Neural progenitor cell (in vitro differentiated cells): ENCODE measurements around the gene USP34. TPM values are rescaled to one million over a fixed set of nuclear protein-coding genes. Genes with fewer than 3 reads are reported as not detected.

Source experiments
- DNase-seq: peaks from one replicate; pipeline ENCODE4 v3.0.0-alpha.2; 2016; ENCODE audit warnings: low spot score
- H2AFZ ChIP-seq: fragments of 200-600 bp; sonication (generic); replicated peaks from 2 replicates; pipeline ENCODE4 v1.6.1; 2016; ENCODE audit warnings: antibody characterized with exemption
- H3F3A ChIP-seq: fragments of 200-600 bp; sonication (generic); 2 replicates; pipeline ENCODE4 v1.6.1; 2016; ENCODE audit warnings: antibody characterized with exemption, low read depth
- H3K27ac ChIP-seq: fragments of 200-600 bp; sonication (generic); 2 replicates; pipeline ENCODE4 v1.5.1; 2016; ENCODE audit warnings: mild to moderate bottlenecking
- H3K27me3 ChIP-seq: fragments of 200-600 bp; sonication (generic); 2 replicates; pipeline ENCODE4 v1.6.1; 2016; ENCODE audit warnings: mild to moderate bottlenecking, moderate library complexity
- H3K36me3 ChIP-seq: fragments of 200-600 bp; sonication (generic); 2 replicates; pipeline ENCODE4 v1.5.1; 2016
- H3K4me1 ChIP-seq: fragments of 200-600 bp; sonication (generic); 2 replicates; pipeline ENCODE4 v1.6.1; 2016; ENCODE audit warnings: mixed run types
- H3K4me2 ChIP-seq: fragments of 200-600 bp; sonication (generic); 2 replicates; pipeline ENCODE4 v1.6.1; 2016
- H3K4me3 ChIP-seq: fragments of 200-600 bp; sonication (generic); 2 replicates; pipeline ENCODE4 v1.5.1; 2016
- H3K79me2 ChIP-seq: fragments of 200-600 bp; sonication (generic); 2 replicates; pipeline ENCODE4 v1.6.1; 2016; ENCODE audit warnings: low read depth
- H3K9ac ChIP-seq: fragments of 200-600 bp; sonication (generic); 2 replicates; pipeline ENCODE4 v1.6.1; 2016
- H3K9me3 ChIP-seq: fragments of 200-600 bp; sonication (generic); 2 replicates; pipeline ENCODE4 v1.5.1; 2016; ENCODE audit warnings: low read depth
- H4K20me1 ChIP-seq: fragments of 200-600 bp; sonication (generic); 2 replicates; pipeline ENCODE4 v1.6.1; 2016; ENCODE audit warnings: low read depth
- H3K27ac Mint-ChIP-seq: 3 replicates; pipeline ENCODE4 v1.8.0; 2021; ENCODE audit warnings: mixed read lengths
- H3K27me3 Mint-ChIP-seq: 2 replicates; pipeline ENCODE4 v1.8.0; 2022; ENCODE audit warnings: low read depth, mild to moderate bottlenecking, inconsistent platforms, moderate library complexity, mixed read lengths; ENCODE audit not compliant: insufficient read depth
- H3K36me3 Mint-ChIP-seq: 3 replicates; pipeline ENCODE4 v1.8.0; 2021; ENCODE audit warnings: mixed read lengths
- H3K4me1 Mint-ChIP-seq: 3 replicates; pipeline ENCODE4 v1.8.0; 2021; ENCODE audit warnings: mixed read lengths
- H3K4me3 Mint-ChIP-seq: 3 replicates; pipeline ENCODE4 v1.8.0; 2021; ENCODE audit warnings: mild to moderate bottlenecking, moderate library complexity, mixed read lengths
- H3K9me3 Mint-ChIP-seq: 3 replicates; pipeline ENCODE4 v1.8.0; 2020; ENCODE audit warnings: mixed read lengths
- CTCF ChIP-seq: fragments of 200-600 bp; sonication (generic); IDR thresholded peaks from 2 replicates; pipeline ENCODE4 v1.5.1; 2017; ENCODE audit warnings: antibody characterized with exemption, mild to moderate bottlenecking
- EZH2 ChIP-seq: fragments of 200-600 bp; sonication (generic); IDR thresholded peaks from 2 replicates; pipeline ENCODE4 v1.6.1; 2017; ENCODE audit warnings: antibody characterized with exemption, mild to moderate bottlenecking, moderate library complexity
- EZH2phosphoT487 ChIP-seq: fragments of 200-600 bp; sonication (generic); IDR thresholded peaks from 2 replicates; pipeline ENCODE4 v1.6.1; 2017; ENCODE audit warnings: antibody characterized with exemption
- total RNA-seq: library from RNA; depleted of rRNA; stranded (reverse); fragments of >200 nt; gene quantifications from 2 replicates; pipeline ENCODE4 v1.2.3, GENCODE V29; 2015; ENCODE audit warnings: low replicate concordance

Gene USP34
- total RNA-seq, 1 donor from 2014 or later = 162 TPM

- no peaks in the 10 kb centered on the region for H3K27me3 ChIP-seq
- no peak overlapping the region for H3K27ac ChIP-seq
- no peak overlapping the region for H3K4me3 Mint-ChIP-seq
- H3K9me3 ChIP-seq = peaks cover 7% of the 10 kb centered on the region
- peaks cover 33% of the 10 kb centered on the region for H3K9me3 Mint-ChIP-seq
- peaks cover 4% of the 10 kb centered on the region for H3F3A ChIP-seq
- H2AFZ ChIP-seq = no peak overlapping the region
- no peak for DNase-seq
- H3K4me2 ChIP-seq = no peak overlapping the region
- H3K36me3 Mint-ChIP-seq = peaks cover 24% of the 10 kb centered on the region
- H3K4me1 Mint-ChIP-seq = no peaks in the 10 kb centered on the region
- no peaks in the 10 kb centered on the region for H3K36me3 ChIP-seq
- H3K27me3 Mint-ChIP-seq = peaks cover 4% of the 10 kb centered on the region
- H3K4me3 ChIP-seq = no peak overlapping the region
- TF ChIP-seq CTCF (no peak), EZH2phosphoT487 (no peak), EZH2 (no peak)
- no peak overlapping the region for H3K27ac Mint-ChIP-seq
- H3K79me2 ChIP-seq = peaks cover 100% of the 10 kb centered on the region
- H3K4me1 ChIP-seq = no peaks in the 10 kb centered on the region
- no peak overlapping the region for H3K9ac ChIP-seq
- H4K20me1 ChIP-seq = peaks cover 36% of the 10 kb centered on the region
Measured at GRCh38 chr2:61436092-61436491, 34.8 kb downstream of the USP34 start.

GRCh38 chr2:61435291-61435690 lies 35.6 kb downstream of the USP34 start:
- no peaks in the 10 kb centered on the region for H3K36me3 ChIP-seq
- TF ChIP-seq CTCF = no peak
- Mint-ChIP-seq H3K27me3 (peaks cover 3% of the 10 kb centered on the region), H3K9me3 (peaks cover 36% of the 10 kb centered on the region), H3K27ac (no peak overlapping the region), H3K4me3 (no peak overlapping the region), H3K4me1 (no peaks in the 10 kb centered on the region), H3K36me3 (peaks cover 27% of the 10 kb centered on the region)
- peaks cover 7% of the 10 kb centered on the region for H3K9me3 ChIP-seq
- no peaks in the 10 kb centered on the region for H3K4me1 ChIP-seq
- H3K4me2 ChIP-seq = no peak overlapping the region
- no peak overlapping the region for H3K27ac ChIP-seq
- peaks cover 32% of the 10 kb centered on the region for H4K20me1 ChIP-seq
- H3K4me3 ChIP-seq = no peak overlapping the region
- H3K79me2 ChIP-seq = peaks cover 100% of the 10 kb centered on the region
- no peak overlapping the region for H3K9ac ChIP-seq
- no peak overlapping the region for H2AFZ ChIP-seq
- no peak for DNase-seq
- no peaks in the 10 kb centered on the region for H3K27me3 ChIP-seq
- H3F3A ChIP-seq = peaks cover 9% of the 10 kb centered on the region

DNA sequence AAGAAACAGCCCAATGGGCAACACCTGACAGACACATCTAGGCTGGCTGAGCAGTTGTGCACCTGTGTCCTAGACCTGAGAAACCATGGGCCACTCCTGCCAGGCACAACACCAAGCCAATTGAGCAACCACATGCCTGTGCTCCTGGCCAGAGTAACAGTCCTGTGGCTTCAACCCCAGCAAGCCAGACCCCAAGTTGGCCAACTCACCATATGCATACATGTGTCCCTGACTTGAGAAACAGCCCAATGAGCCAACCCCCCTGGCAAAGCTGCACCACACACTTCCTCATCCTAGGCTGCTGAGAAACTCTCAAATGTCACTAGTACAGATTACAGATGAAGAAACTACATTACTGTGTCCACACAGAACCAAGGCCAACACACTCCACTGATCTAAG lies 36.6 kb downstream of the USP34 start:
- Histone ChIP-seq H3K27me3 (no peaks in the 10 kb centered on the region), H4K20me1 (peaks cover 32% of the 10 kb centered on the region), H3K4me3 (no peak overlapping the region), H3K79me2 (peaks cover 100% of the 10 kb centered on the region), H3K9me3 (peaks cover 7% of the 10 kb centered on the region), H3K4me1 (no peaks in the 10 kb centered on the region), H2AFZ (no peak overlapping the region), H3K36me3 (no peaks in the 10 kb centered on the region), H3F3A (peaks cover 9% of the 10 kb centered on the region), H3K27ac (no peak overlapping the region), H3K9ac (no peak overlapping the region), H3K4me2 (no peak overlapping the region)
- Mint-ChIP-seq H3K27ac (no peak overlapping the region), H3K36me3 (peaks cover 29% of the 10 kb centered on the region), H3K4me3 (no peak overlapping the region), H3K27me3 (peaks cover 2% of the 10 kb centered on the region), H3K4me1 (no peaks in the 10 kb centered on the region), H3K9me3 (peaks cover 36% of the 10 kb centered on the region)
- TF ChIP-seq EZH2phosphoT487 (no peak), EZH2 (no peak), CTCF (no peak)
- no peak for DNase-seq

- Histone ChIP-seq H3F3A (peaks cover 11% of the 10 kb centered on the region), H3K4me1 (no peaks in the 10 kb centered on the region), H3K27ac (no peak overlapping the region), H3K9me3 (peaks cover 7% of the 10 kb centered on the region), H4K20me1 (peaks cover 32% of the 10 kb centered on the region), H3K36me3 (no peaks in the 10 kb centered on the region), H3K4me2 (no peak overlapping the region), H3K79me2 (peaks cover 100% of the 10 kb centered on the region), H3K9ac (no peak overlapping the region), H3K27me3 (no peaks in the 10 kb centered on the region), H2AFZ (no peak overlapping the region), H3K4me3 (no peak overlapping the region)
- no peak for DNase-seq
- Mint-ChIP-seq H3K4me1 (no peaks in the 10 kb centered on the region), H3K9me3 (peaks cover 33% of the 10 kb centered on the region), H3K36me3 (peaks cover 25% of the 10 kb centered on the region), H3K4me3 (no peak overlapping the region), H3K27me3 (peaks cover 2% of the 10 kb centered on the region), H3K27ac (no peak overlapping the region)
- TF ChIP-seq EZH2phosphoT487 (no peak), EZH2 (no peak), CTCF (no peak)
Measured at GRCh38 chr2:61433606-61434005, 37.3 kb downstream of the USP34 start.
